K562 (cell line): ENCODE data around the gene C1QA. TPM values are rescaled to one million over a fixed set of nuclear protein-coding genes. Genes with fewer than 3 reads are reported as not detected.

Experiments
- CREM ChIP-seq: IDR thresholded peaks from 2 replicates; pipeline ENCODE4 v1.6.1; 2014; ENCODE audit warnings: antibody characterized with exemption, low read depth
- DDX20 ChIP-seq: fragments of 450-650 bp; IDR thresholded peaks from 2 replicates; pipeline ENCODE4 v1.6.1; 2016; ENCODE audit warnings: missing genetic modification characterization, low read depth, mild to moderate bottlenecking, missing compliant biosample characterization, moderate library complexity
- EP300 ChIP-seq: IDR thresholded peaks from 2 replicates; pipeline ENCODE4 v1.6.1; 2012; ENCODE audit warnings: low read length, improper control_type of control experiment
- FIP1L1 ChIP-seq: fragments of 200-400 bp; formaldehyde crosslinking; IDR thresholded peaks from 2 replicates; pipeline ENCODE4 v1.6.1; 2018; ENCODE audit warnings: mild to moderate bottlenecking, low read depth, low read length; ENCODE audit not compliant: poor library complexity, severe bottlenecking
- L3MBTL2 ChIP-seq: fragments of 450-650 bp; IDR thresholded peaks from 2 replicates; pipeline ENCODE4 v1.6.1; 2016; ENCODE audit warnings: mild to moderate bottlenecking, moderate library complexity
- NFRKB ChIP-seq: fragments of 450-650 bp; IDR thresholded peaks from 2 replicates; pipeline ENCODE4 v1.6.1; 2016; ENCODE audit warnings: low read depth
- SMARCE1 ChIP-seq: fragments of 450-650 bp; IDR thresholded peaks from 2 replicates; pipeline ENCODE4 v1.7.1; 2016; ENCODE audit warnings: mild to moderate bottlenecking
- YY1 ChIP-seq, 3 experiments: IDR thresholded peaks; 2 replicates each; pipeline ENCODE4 v1.6.1; 2011; ENCODE audit warnings: low read length in 2 of 3, mild to moderate bottlenecking in 2 of 3, moderate library complexity in 2 of 3, borderline replicate concordance in 1 of 3, control low read depth in 1 of 3, low read depth in 1 of 3; ENCODE audit not compliant: insufficient read depth in 3 of 3, insufficient replicate concordance in 2 of 3, control insufficient read depth in 1 of 3, insufficient read length in 1 of 3; ENCODE audit errors: extremely low read depth in 1 of 3
- ZBTB1 ChIP-seq: sonication (generic); formaldehyde crosslinking; IDR thresholded peaks from 2 replicates; pipeline ENCODE4 v1.8.1; 2023; ENCODE audit warnings: missing genetic modification reagents, low read depth, mild to moderate bottlenecking, borderline replicate concordance
- ZNF586 ChIP-seq: fragments of 450-650 bp; formaldehyde crosslinking; conservative IDR thresholded peaks from 2 replicates; pipeline ENCODE4 v1.4.0; 2020; ENCODE audit warnings: mild to moderate bottlenecking, moderate library complexity
- polyA plus RNA-seq, 8 experiments: library from polyadenylated mRNA; depleted of rRNA in 4 of 8; stranded (reverse) in 5 of 8; unstranded in 3 of 8; fragments of >200 nt; fragmentation: Nextera tagmentation in 2 of 8; fragmentation: Illumina TruSeq in 1 of 8; extraction: Ambion mirVana in 2 of 8; extraction: Trizol in 1 of 8; gene quantifications; 2 replicates each; pipeline versions ENCODE4 v1.2.1 to v1.2.3, GENCODE V29; 2011 to 2014; ENCODE audit warnings: inconsistent platforms in 1 of 8, missing spikeins in 1 of 8
- total RNA-seq, 7 experiments: library from RNA; depleted of rRNA in 6 of 7; stranded (reverse); fragments of >200 nt in 6 of 7; fragmentation: Illumina TruSeq in 2 of 7; extraction: Trizol in 2 of 7; gene quantifications; 2 replicates each; pipeline versions ENCODE4 v1.2.1 to v1.2.3, GENCODE V29; 2011 to 2021; ENCODE audit warnings: low replicate concordance in 1 of 7
- TF ChIP-seq, protein P1 (sequence below), 2 experiments: fragments of 450-650 bp; conservative IDR thresholded peaks; 2 replicates each; pipeline ENCODE4 v1.6.1; 2017; ENCODE audit warnings: mild to moderate bottlenecking in 2 of 2, moderate library complexity in 2 of 2
- TF ChIP-seq, protein P2 (sequence below): sonication (generic); formaldehyde crosslinking; IDR thresholded peaks from 2 replicates; pipeline ENCODE4 v1.8.0; 2022; ENCODE audit warnings: mild to moderate bottlenecking, missing genetic modification reagents
- TF ChIP-seq, protein P3 (sequence below): fragments of 450-650 bp; conservative IDR thresholded peaks from 2 replicates; pipeline ENCODE4 v1.6.1; 2016; ENCODE audit warnings: missing genetic modification characterization, low read depth, mild to moderate bottlenecking, missing compliant biosample characterization, moderate library complexity
- TF ChIP-seq, protein P4 (sequence below): fragments of 250-450 bp; sonication (Bioruptor Pico); IDR thresholded peaks from 2 replicates; pipeline ENCODE4 v1.4.0; 2020; ENCODE audit warnings: mild to moderate bottlenecking, moderate library complexity
- TF ChIP-seq, protein P5 (sequence below): fragments of 450-650 bp; formaldehyde crosslinking; conservative IDR thresholded peaks from 2 replicates; pipeline ENCODE4 v1.4.0; 2022; ENCODE audit warnings: mild to moderate bottlenecking, missing genetic modification characterization

The C1QA gene
- total and polyA plus RNA-seq, 9 of the 15 experiments (the other 6 are each of a cell fraction or from before 2014, with no cell fraction given) = 0.71 TPM; not detected in 8

DNA sequence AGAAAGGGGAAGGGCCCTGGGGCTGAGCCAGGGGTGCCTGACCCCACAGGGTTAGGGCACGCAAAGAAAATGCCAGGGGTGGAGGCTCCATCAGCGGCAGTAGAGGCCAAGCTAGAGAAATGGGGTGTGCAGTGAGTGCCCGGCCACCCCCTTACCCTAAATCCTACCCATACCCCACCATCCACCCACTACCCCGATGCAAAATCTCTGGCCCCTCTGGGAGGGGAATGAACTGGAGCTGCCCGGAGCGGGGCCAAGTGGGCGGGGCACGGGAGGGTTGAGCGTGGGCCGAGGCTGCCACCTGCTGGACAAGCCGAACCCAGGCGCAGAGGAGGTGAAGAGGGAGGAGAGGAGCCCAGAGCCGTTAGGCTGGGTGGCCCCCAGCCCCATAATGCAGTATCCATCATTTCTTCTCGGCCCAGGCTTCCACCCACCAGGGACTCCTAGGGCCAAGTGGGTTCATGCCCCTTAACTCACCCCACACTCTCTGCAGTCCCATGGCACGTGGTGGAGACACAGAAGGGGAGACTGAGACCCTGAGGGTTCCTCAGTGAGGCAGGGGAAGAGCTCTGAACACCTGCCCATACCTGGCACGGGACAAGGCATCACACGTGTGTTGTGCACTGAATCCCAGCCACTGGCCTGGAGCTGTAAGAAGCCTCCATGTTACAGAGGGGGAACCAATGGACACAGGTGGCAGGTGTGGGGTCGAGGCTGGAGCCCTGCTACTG, 5.6 kb downstream of the C1QA start (continued):
- TF ChIP-seq, protein P1, sequence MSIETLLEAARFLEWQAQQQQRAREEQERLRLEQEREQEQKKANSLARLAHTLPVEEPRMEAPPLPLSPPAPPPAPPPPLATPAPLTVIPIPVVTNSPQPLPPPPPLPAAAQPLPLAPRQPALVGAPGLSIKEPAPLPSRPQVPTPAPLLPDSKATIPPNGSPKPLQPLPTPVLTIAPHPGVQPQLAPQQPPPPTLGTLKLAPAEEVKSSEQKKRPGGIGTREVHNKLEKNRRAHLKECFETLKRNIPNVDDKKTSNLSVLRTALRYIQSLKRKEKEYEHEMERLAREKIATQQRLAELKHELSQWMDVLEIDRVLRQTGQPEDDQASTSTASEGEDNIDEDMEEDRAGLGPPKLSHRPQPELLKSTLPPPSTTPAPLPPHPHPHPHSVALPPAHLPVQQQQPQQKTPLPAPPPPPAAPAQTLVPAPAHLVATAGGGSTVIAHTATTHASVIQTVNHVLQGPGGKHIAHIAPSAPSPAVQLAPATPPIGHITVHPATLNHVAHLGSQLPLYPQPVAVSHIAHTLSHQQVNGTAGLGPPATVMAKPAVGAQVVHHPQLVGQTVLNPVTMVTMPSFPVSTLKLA (conservative IDR thresholded peaks at IDR 0.05) = no peak
- TF ChIP-seq FIP1L1 = no peak
- no peak for TF ChIP-seq ZBTB1 (CRISPR knock-in tag)
- TF ChIP-seq, protein P2, sequence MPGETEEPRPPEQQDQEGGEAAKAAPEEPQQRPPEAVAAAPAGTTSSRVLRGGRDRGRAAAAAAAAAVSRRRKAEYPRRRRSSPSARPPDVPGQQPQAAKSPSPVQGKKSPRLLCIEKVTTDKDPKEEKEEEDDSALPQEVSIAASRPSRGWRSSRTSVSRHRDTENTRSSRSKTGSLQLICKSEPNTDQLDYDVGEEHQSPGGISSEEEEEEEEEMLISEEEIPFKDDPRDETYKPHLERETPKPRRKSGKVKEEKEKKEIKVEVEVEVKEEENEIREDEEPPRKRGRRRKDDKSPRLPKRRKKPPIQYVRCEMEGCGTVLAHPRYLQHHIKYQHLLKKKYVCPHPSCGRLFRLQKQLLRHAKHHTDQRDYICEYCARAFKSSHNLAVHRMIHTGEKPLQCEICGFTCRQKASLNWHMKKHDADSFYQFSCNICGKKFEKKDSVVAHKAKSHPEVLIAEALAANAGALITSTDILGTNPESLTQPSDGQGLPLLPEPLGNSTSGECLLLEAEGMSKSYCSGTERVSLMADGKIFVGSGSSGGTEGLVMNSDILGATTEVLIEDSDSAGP = no peak
- TF ChIP-seq, protein P3, sequence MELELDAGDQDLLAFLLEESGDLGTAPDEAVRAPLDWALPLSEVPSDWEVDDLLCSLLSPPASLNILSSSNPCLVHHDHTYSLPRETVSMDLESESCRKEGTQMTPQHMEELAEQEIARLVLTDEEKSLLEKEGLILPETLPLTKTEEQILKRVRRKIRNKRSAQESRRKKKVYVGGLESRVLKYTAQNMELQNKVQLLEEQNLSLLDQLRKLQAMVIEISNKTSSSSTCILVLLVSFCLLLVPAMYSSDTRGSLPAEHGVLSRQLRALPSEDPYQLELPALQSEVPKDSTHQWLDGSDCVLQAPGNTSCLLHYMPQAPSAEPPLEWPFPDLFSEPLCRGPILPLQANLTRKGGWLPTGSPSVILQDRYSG (tag) = no peak
- no peak for TF ChIP-seq ZNF586
- TF ChIP-seq NFRKB = no peak
- TF ChIP-seq EP300 = no peak
- TF ChIP-seq, protein P4, sequence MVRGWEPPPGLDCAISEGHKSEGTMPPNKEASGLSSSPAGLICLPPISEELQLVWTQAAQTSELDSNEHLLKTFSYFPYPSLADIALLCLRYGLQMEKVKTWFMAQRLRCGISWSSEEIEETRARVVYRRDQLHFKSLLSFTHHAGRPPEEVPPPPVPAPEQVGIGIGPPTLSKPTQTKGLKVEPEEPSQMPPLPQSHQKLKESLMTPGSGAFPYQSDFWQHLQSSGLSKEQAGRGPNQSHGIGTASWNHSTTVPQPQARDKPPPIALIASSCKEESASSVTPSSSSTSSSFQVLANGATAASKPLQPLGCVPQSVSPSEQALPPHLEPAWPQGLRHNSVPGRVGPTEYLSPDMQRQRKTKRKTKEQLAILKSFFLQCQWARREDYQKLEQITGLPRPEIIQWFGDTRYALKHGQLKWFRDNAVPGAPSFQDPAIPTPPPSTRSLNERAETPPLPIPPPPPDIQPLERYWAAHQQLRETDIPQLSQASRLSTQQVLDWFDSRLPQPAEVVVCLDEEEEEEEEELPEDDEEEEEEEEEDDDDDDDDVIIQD = no peak
- TF ChIP-seq YY1 (IDR thresholded peaks at IDR 0.05; ENCODE audit: borderline replicate concordance in 1 of 3, control insufficient read depth in 1 of 3, extremely low read depth in 1 of 3, insufficient read depth in 3 of 3, insufficient read length in 1 of 3, insufficient replicate concordance in 2 of 3, low read depth in 1 of 3, low read length in 2 of 3) = peak in 2 of 3 experiments; percentile 23 to 32
- TF ChIP-seq, protein P5, sequence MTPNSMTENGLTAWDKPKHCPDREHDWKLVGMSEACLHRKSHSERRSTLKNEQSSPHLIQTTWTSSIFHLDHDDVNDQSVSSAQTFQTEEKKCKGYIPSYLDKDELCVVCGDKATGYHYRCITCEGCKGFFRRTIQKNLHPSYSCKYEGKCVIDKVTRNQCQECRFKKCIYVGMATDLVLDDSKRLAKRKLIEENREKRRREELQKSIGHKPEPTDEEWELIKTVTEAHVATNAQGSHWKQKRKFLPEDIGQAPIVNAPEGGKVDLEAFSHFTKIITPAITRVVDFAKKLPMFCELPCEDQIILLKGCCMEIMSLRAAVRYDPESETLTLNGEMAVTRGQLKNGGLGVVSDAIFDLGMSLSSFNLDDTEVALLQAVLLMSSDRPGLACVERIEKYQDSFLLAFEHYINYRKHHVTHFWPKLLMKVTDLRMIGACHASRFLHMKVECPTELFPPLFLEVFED (CRISPR knock-in tag) = no peak
- TF ChIP-seq L3MBTL2 = no peak
- no peak for TF ChIP-seq SMARCE1
- TF ChIP-seq CREM = 0 out of 2 replicates have a peak, but pooled peaks have one; percentile 8
- TF ChIP-seq DDX20 (tag) = no peak
- TF ChIP-seq, all 486 proteins: peak for 22
